HG03095 (cell line): Measurements from ENCODE around the gene FAM210B.
"Not testable (repeated sequence)": the region's sequence is repeated elsewhere in the genome, so short reads cannot be mapped to it uniquely, and the experiment has no call there.

Source experiments
- ATAC-seq: cut with Tn5 transposase; IDR thresholded peaks from one replicate; pipeline ENCODE4 v1.9.1; 2021; ENCODE audit warnings: moderate library complexity; ENCODE audit not compliant: unreplicated experiment

Gene FAM210B

DNA sequence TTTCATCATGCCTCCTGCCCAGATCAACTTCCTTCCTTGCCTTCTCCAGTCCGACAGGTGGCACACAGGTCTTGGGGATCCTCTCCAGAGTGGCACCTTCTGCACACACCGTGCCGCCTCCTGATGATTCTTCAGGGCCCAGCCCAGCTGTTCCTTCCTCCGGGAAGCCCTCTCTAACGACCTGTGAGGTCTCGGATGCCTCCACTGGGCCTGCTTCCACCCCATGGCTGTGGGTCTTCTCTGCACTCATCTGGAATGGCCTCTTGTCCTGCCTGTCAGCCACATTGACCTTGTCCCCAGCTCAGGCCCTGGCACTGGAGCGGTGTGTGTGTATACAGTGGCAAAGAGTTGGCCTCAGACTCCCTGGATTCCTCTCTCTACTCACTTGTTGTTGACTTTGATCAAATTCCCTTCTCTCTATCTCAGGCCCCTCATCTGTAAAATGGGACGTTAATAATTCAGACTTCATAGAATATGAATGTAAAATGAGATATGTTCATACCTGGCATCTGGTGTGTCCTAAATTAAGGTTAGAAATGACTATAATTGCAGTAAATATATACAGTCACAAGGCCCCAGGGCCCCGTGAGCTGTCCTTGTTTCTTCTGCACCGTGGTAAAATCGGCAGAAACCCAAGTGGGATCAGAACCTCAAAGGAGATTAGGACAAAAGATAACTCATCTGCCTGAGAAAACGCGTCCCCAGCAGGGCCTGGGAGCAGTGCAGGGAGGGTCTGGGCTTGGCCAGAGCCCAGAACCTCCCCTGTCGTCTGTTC lies 1.5 kb downstream of the FAM210B start:
- no peak for ATAC-seq

DNA sequence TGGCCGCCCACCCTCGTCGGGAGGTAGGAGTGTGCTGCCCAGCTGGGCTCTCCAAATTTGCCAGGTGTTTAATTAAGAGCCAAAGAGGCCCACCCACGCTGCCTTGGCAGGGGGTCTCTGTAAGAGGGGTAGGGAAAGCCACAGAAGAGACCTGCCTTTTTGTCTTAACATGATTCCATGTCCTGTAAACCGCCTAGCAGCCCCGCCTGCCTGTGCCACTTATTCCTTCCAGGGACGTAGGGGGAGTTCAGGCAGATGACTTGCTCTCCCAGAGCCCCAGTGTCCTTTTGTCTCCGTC lies 2.1 kb downstream of the FAM210B start:
- ATAC-seq = no peak

DNA sequence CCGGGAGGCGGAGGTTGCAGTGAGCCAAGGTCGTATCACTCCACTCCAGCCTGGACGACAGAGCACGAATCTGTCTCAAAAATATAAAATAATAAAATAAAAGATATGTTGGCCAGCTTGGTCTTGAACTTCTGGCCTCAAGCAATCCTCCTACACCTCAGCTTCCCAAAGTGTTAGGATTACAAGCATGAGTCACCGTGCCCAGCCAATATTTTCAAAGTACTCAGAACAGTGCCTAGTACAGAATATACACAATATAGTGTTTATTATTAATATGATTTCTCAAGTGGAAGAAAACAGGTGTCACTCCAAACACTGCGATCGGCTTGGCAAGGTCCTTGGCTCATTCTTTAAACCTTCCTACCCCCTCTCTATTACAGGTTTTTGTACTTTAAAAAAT lies 3.1 kb downstream of the FAM210B start:
- no peak for ATAC-seq

DNA sequence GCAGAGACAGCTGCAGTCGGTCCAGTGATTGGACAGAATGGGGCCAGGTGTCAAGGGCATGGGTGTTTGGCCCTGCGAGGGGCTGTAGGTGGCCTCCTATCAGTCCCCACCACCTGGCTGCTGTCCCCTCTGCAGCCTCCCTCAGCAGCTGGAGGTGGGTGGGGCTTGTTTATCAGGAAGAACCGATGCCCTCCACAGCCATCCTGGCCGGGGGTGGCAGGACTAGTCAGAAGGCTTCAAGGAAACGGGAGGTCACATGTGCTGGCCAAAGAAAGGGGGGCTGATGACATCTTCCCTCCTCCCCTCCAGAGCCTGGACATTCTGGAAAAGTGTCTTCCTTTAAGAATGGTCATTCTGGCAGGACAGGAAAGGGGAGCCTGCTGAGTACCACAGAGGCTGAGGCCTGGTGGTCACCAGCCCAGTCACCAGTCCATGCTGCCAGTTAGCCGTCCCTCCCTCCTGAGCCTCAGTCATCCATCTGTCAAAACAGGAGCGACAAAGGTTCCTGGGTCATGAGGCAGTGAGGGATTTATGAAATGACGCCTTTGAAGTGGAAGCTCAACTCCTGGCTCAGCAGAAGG lies 4.1 kb downstream of the FAM210B start:
- ATAC-seq = no peak

DNA sequence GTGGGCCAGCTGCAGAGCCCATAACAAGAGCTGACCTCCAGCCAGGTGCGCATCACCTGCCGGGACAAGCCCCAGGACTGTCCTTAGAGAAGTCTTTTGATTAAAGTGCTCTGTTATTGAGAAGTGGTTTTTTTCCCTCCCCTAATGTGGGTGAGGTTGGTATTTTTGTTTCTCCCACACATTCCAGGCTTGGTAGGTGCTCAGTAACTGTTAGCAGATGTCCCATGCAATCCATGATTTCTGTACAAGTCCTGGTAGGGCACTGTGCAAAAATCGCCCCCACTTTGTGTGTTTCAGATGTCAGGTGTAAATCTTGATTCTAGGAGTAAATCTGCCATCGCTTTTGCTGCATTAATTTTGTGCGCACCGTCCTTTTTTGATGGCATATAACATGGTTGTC lies 4.7 kb downstream of the FAM210B start:
- ATAC-seq = no peak

DNA sequence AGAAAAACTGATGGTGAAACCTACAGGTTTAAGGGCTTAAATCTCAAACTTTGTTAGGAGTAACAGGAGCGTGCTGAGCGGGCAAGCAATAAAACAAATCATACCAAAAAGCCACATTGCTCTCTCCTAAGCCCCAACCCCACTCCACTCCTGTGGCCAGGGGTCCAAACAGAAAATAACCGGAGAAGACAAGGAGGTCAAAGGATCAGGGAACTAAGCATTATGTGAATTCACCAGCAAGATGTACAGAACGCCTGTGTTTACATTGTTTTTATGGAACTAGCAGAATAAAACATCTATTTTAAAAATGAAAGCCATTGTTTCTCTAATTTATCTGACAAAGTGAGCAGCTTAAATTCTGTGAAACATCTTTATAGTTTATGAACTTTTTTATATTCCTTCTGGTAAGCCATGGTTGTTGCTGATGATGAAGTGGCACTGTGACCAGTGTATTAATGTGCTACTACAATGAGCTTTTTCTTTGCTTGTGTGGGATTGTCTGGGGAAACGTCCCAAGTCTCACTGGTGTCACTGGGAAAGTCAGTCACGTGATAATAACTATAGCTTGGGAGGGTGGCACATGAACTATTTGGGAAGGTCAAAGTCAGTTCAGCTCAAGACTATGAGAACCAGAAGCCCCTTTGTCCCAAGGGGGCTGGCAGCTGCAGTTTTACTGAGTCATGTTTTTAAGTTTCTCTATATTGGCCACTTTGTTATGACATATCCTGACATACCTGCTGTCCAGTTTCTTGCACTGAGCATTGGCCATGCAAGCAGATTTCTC lies 9.8 kb downstream of the FAM210B start:
- ATAC-seq = no peak

DNA sequence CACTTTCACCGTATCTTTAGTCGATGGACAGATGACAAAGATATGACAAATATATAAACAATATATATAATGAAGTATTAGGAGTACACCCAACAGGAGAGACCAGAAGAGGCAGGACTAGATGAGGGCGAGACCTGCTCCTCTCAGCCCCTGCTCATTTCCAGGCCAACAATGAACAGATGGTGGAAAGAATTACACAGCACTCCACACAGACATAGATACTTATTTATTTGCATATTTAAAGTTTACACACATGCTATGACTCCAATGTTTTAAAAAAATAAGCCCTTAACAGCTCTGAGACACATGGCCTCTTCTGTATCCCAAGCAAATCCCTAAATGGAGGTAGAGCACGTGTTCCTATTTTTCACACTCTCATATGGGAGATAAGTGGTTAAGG lies 10.4 kb downstream of the FAM210B start:
- ATAC-seq = no peak

DNA sequence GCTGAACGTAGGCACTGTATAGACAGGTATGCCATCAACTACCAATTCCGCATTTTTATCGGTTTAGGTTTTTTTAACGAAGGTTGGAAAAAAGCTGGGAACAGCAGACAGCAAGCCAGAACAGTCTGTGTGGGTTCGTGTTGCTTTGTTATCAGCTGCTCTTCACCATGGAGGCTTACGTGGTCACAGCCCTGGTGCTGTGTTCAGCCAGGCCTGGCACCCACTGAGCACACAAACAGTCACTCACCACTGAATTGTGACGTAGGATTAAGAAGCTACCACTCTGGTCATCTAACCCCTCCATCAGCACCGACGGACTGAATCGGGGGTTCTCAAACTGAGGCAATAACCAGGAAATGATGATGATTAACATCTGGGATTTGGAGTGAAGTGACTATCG lies 13.2 kb downstream of the FAM210B start:
- no peak for ATAC-seq

DNA sequence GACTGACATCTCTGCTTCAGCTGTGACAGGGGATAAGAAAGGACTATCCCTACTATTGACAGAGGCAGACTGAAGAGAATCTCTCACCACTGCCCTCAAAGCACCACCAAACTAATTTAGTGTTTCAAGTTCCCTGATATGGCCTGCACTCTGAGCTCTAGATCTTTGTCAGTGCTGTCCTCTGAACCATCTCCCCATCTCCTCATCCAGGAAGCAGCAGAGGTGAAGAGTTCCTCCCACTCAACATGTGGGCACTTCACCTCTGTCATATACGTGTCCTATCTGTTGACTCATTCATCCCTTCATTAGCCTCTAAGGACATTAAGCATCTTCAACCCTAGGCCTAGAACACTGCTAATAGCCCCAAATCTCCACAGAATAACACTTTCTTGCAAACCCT lies 14.1 kb downstream of the FAM210B start:
- no peak for ATAC-seq

DNA sequence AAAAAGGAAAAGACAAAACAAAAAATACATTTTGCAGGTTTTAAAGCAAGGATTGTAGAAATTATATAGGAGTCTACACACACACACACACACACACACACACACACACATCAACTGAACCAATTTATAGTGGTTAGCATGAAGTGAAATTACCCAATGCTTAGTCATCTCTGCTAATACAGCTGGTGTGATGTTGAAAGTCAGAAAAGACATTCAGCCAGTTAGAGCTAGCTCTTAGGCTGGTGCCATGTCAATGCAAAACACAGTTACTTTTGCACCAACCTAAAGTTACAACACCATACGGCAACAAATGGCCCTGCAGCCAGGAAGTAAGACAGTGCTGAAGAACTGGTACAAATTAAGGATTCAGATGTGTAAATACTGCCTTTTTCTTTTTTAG lies 15.2 kb downstream of the FAM210B start:
- ATAC-seq = no peak

DNA sequence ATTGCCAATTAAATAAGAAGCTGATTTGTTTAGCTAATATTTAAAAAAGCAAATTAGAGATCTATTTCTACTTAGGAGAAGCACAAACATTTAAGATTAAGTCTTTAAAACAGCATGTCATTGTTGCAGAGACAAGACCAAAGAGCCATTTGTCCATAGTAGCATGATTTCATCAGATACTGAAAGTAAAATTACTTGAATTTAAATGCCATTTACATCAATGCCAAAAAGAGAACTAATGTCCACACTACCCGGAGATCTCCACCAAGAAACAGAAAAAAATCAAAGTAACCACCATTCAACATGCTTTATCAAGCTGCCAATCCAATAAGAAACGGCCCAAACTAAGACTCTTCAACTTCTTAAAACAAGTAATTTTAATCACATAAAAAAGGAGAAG lies 17.6 kb downstream of the FAM210B start:
- no peak for ATAC-seq

DNA sequence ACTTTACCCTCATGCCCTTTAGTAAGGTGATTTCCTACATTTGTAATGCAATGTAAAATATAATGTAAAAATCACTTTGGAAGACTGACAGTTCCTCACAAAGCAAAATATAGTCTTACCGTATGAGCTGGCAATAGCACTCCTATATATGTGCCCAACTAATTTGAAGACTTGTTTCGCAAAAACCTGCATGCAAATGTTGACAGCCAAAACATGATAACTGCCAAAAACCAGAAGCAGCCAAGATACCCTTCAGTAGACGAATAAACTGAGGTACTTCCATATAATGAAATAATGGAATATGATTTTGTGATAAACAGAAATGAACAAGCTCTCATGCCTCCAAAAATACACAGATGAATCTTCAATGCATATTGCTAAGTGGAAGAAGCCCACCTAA lies 19.6 kb downstream of the FAM210B start:
- ATAC-seq = no peak

DNA sequence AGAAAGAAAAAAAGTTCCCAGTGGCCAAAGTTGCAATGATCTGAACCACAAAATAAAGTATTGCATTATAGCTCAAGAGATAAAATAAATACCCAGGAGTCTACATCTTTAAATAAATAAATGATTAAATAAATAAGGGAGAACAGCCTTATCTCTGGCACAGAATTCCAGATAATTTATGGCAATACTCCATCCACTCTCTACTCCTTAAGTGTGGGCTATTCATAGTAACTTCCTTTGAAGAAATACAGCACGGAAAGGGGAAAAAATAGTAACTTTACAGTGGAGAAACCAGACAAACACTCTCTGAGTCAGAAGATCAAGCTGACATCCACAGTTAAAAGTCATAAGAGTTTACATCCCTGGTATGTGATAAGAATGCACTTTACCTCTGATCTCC lies 21.6 kb downstream of the FAM210B start:
- ATAC-seq = no peak

DNA sequence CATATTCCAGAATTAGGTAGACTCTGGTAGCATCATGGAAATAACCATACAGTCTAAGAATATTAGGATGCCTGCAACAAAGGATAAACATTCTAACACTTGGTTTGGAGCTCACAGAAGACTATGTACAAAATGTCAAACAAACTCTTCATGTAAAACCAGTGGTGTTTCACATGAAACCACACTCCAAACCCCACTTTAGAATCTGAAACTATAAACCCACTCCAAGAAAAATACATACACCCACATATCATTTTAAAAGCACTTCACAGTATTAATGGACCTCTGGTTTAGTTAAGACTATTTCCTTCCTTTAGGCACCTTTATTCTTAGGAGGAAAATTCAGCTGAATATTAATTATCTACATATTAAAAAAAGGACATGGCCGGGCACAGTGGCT lies 22.7 kb downstream of the FAM210B start:
- ATAC-seq = no peak

DNA sequence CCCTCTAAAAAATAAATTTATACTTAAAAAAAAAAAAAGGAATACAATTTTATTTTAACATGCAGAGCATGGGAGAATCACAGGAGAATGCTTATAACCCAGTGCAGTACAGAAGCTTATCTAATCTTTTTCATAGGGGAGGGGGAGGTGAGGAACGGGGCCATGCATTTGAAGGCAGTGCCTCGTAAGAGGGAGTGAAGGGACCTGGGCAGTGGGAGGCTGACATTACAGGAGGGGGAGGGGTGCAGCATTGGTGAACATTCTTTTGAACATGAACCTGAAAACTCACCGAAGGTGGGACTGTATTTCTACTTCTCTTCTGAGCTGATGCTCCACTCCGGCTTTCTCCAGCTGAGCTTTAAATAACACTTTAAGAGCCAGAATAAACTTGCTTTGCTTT lies 23.9 kb downstream of the FAM210B start:
- no peak for ATAC-seq

DNA sequence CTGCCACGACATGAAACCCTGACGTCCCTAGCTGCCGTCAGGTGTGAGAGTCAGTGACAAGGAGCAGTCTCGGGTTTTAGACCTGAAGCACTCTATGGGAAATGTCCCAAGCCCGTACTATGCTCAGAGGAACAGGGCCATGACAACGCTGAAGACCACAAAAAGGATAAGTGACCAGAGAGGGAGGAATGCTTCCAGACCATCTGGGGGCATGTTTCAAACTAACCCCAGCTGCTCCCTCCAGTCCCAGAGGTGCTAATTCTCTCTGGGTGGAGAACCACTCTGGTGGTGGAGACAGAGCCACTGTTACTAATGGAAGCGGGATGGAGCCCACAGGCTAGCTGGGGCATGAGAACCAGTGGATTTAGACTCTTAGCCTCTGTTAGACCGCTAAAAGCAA lies 24.6 kb downstream of the FAM210B start:
- ATAC-seq = no peak

DNA sequence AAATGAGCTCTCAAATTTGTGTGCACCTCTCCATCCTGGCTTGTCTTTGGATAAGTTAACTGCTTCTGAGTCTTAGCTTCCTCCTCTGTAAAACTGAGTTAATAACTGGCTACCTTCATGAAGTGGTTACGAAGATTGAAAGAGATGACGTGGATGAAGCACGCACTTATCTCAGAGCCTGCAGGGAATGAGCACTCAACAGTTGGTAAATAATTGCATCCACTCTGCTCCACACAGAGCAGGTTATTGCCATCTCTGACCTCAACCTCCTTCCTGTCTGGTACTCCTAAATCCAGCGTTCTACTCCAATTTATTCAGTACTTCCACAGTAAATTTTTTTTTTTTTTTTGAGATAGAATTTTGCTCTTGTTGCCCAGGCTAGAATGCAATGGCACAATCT lies 26.4 kb downstream of the FAM210B start:
- no peak for ATAC-seq

DNA sequence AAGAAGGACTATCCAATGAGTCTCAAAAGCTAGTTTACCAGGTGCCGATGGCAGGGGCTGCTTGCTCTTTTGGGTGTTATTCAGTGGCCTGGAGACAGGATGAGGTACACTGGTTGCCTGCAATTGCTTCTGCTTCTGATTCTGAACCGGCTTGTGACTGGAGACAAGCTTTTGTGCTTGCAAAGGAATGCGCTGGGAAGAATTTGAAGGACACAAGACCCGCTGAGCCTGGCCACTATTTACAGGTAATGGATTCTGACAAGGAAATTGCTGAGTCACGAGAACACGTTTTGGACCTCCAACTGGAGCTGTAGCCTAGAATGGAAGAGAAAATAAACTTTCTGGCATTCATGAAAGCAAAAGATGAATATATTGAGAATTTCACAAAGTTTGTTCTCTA lies 27.4 kb downstream of the FAM210B start:
- no peak for ATAC-seq

DNA sequence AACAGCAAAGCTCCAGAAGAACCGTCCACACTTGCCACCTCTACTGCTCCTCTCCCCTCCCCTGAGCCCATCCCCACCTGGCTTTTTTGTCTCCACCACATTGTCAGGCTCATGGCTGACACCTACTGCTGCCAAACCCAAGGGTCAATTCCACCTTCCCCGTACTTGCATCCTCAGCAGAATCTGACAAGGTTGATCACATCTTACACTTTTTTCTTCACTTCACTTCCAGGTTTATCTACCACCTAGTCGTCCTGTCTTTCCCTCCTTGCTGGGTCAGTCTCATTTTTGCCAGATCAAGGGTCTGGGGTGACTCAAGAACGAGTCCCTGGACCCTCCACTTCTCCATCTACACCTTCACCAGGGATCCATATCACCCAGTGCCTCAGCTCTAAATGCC lies 30.1 kb downstream of the FAM210B start:
- no peak for ATAC-seq

DNA sequence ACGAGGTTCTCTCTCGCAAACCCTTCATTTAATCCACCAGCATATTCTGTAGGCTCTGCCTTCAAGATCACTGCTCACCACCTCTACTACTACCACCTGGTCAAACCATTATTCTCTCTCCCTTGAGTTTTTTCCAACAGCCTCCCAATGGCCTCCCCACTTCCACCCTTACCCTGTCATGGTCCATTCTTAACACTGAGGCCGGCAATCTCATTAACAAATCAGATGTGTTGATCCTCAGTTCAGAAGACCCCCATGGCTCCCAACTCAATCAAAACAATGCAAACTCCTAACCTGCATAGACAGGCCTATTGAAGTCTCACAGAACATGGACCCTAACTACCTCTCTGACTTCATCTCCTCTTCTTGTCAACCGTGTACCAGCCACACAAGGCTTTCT lies 31.0 kb downstream of the FAM210B start:
- ATAC-seq = no peak

DNA sequence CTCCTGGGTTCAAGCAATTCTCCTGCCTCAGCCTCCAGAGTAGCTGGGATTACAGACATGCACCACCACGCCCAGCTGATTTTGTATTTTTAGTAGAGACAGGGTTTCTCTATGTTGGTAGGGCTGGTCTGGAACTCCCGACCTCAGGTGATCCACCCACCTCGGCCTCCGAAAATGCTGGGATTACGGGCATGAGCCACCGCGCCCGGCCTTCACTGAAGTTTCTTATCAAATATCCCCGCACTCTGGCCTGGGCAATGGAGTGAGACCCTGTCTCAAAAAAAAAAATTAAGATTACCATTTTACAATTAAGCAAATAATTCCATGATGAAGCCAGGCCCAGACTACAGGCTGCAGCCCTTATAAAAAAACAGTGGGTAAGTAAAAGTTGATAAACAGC lies 31.6 kb downstream of the FAM210B start:
- ATAC-seq = not testable (repeated sequence)

DNA sequence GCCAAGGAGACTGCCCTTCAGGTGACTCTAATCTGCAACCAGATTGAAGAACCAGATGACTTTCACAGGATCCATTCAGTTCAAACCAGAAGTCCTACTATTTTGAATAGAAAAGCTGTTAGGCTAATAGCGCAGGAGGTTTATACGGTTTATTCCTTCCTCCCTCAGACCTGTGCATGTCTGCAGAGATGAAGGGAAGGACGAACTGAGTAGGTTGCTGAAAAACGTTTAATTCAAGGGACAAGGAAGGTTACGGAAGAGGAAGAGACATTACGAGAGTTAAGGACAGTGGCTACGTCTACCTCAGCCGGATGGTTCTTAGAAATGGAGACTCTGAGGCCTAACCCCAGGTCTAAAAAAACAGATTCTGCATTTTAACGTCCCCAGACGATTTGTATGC lies 32.3 kb downstream of the FAM210B start:
- no peak for ATAC-seq
